HG02678 (cell line): ENCODE data around the gene FBXL2.
"Not testable (repeated sequence)": the region's sequence is repeated elsewhere in the genome, so short reads cannot be mapped to it uniquely, and the experiment has no call there.

Experiments used
- ATAC-seq: cut with Tn5 transposase; IDR thresholded peaks from one replicate; pipeline ENCODE4 v1.9.1; 2021; ENCODE audit warnings: mild to moderate bottlenecking, moderate library complexity; ENCODE audit not compliant: unreplicated experiment

FBXL2 gene

GRCh38 chr3:33314993-33315392 is 37.8 kb downstream of the FBXL2 start:
- no peak for ATAC-seq

DNA sequence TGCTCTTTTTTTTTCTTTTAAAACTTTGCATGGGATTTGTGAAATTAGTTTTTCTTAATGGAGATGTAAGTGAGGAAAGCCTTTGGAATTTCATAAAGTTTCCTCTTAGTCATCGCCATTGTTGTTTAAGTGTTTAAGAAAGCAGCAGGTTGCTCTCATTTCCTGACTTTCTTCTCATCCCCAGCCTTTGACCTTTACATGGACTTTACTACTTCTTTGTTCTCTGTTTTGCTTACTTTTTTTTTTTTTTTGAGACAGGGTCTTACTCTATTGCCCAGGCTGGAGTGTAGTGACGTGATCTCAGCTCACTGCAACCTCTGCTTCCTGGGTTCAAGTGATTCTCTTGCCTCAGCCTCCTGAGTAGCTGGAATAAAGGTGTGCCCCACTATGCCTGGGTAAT is 38.6 kb downstream of the FBXL2 start:
- ATAC-seq = no peak

GRCh38 chr3:33317963-33318709 is 40.9 kb downstream of the FBXL2 start:
- ATAC-seq = no peak

DNA sequence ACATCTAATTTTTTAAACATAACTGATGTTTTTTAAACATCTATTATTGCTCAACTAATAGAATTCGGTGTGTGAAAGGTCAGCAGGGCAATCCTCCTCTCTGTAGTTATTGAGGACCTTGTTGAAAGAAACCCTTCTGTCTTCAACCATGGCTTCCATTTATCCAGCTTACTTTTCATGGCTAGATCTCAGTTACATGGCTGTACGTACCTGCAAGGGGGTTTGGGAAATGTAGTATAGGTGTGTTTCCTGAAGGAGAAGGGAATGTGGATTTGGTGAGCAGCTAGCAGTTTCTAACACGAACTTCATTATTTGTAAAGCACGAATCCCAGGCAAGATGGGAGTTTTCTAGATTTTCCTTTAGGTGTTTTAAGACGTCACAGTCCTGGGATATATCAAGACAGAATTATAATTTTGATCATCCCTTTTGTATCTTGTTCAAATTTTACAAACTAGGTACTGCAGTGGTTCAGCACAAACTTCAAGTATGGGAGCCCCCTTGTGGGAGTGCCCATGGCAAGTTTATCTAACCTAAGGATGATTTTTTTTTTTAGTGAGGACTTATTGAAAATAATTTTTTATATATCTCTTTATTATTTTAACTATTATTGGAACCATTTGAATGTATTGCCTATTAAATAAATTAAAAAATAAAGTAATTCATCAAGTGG is 41.6 kb downstream of the FBXL2 start:
- ATAC-seq = no peak

DNA sequence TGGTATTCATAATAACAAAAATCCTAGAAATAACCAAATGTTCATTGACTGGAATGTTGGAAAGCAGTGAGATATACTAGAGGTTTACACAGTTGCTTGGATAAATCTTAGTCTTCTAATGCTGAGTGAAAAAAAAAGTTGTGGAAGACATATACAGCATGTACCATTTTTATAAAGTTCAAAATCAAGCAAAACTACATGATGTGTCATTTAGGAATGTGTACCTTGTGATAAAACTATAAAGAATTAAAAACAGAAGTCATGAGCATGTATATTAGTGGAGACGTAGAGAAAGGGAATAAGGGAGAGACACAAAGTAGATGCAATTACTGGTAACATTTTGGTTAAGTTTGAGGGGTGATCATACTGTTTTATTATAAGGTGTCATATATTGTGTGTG is 45.2 kb downstream of the FBXL2 start:
- ATAC-seq = no peak

DNA sequence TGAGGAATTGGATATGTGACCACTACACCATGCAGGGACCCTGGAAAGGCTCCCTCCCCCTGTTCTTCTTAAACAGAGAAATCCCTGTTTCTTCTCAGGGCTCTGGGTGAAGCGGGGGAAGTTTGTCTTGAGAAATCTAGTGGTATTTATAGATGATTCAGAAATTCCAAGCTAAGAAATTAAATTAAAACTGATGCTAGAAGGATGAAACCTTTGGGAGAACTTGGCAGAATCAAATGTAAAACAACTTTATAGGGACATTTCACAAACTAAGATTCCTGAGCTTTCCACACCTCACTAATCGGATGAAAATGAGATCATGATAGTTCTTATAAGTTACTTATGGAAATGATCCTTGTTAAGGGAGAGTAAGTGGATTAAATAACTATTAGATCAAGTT is 54.2 kb downstream of the FBXL2 start:
- ATAC-seq = no peak

DNA sequence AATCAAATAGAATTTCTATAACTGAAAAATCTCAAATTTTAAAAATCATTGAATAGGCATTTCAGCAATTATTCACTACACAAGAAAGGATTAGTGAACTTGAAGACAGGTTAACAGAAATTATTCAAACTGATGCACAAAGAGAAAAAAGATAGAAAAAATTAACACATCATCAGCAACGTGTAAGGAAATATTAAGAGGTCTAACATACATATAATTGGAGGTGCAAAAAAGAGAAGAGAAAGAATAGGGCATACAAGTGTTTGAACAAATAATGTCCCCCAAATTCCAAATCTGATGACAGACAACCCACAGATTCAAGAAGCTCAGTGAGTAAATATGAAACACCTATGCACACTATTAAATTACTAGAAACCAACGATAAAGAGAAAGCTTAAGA is 57.1 kb downstream of the FBXL2 start:
- ATAC-seq = no peak

DNA sequence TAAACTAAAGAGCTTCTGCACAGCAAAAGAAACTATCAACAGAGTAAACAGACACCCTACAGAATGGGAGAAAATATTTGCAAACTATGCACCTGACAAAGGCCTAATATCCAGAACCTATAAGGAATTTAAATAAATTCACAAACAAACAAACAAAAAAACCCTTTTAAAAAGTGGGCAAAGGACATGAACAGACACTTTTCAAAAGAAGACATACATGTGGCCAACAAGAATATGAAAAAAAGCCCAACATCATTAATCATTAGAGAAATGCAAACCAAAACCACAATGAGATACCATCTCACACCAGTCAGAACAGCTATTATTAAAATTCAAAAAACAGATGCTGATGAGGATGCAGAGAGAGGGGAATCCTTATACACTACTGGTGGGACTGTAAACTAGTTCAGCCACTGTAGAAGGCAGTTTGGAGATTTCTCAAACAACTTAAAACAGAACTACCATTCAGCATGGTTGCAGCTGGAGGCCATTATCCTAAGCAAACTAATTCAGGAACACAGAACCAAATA is 61.8 kb downstream of the FBXL2 start:
- not testable (repeated sequence) for ATAC-seq

DNA sequence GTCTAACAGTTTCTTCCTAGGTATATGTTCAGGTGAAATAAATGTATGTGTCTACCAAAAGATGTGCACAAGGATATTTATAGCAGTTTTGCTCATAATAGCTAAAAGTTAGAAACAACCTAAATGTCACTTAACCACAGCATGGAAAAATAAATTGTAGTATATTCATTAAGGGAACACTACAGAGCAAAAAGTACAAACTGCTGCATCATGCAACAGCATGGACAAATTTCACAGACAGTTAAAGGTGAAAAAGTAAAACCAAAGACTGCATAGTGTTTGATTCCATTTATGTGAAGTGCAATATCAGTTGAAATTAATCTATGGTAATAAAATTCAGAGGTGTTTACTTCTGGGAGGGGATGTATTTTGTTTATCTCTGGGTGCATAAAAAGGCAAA is 62.5 kb downstream of the FBXL2 start:
- ATAC-seq = no peak

GRCh38 chr3:33355611-33356010 is 78.4 kb downstream of the FBXL2 start:
- no peak for ATAC-seq

GRCh38 chr3:33358172-33358781 is 81.0 kb downstream of the FBXL2 start:
- ATAC-seq = no peak

DNA sequence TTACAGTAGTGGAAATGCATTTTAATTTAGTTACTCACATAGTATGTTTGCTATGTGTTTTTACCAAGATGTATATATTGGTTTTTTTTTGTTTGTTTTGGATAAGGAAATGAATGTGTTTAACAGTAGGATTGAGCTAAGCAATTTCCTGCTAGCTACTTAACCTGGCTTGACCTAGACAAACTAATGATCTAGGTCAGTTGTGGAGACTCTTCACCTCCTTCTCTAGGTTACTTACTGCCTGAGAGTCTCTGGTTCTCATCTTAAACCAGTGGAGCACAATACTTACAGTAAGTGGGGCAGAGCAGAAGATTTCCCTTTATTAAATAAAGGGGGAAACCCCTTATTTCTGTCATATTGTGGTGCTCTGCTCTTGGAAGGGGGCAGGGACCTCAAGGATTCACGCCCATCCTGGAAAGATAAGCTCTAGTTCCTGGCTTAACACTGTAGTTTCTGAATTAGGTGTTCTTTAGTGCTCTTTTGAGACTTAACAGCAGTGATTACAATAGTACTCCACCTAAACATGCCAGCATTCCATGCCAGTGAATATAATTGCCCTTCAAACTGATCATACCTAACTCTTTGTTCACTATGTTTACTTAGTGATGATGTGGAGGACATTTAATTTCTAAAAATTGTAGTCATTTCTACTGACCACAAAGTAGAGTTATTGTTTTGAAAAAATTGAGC is 83.0 kb downstream of the FBXL2 start:
- no peak for ATAC-seq

DNA sequence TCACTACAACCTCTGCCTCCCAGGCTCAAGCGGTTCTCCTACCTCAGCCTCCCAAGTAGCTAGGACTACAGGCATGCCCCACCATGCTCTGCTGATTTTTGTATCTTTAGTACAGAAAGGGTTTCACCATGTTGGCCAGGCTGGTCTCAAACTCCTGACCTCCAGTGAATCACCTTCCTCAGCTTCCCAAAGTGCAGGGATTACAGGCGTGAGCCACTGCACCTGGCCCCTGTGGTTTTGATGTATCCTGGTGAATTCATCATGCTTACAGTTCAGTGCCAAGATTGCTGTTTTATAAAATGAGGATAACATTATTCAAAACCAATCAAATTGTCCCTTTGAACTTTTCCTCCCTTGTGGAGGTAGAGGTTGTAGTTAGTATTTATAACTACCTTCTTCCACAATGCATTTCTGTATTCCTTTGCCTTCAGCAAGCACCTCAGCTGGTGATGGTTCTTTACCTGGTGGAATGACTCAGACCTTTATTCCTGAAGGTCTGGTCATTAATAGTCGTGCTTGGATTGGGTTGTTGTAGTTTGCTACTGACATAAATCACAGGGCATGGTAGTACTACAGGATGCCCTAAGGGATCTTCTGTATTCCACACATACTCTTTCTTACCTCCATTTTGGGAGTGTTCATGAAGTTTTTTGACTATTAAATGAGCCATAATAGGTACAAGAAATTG is 86.0 kb downstream of the FBXL2 start:
- no peak for ATAC-seq

DNA sequence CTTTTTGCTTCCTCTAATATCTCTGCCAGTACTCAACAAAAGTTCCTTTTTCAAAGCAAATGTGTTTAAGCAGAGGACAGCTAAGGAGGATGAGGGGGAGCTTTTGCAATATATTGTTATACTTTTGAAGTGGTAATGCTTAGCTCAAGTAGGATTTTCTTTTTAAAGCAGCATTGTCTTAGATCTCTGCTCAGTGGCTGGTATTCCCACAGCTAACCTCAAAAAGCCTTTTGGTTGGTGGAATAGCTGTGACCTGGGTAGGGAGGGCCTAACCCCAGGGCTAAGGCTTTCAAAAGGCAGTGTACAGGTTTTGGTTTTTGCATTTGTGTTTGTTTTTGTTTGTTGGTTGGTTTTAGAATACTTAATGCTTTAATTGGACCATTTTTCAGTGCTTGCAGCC is 86.8 kb downstream of the FBXL2 start:
- no peak for ATAC-seq

GRCh38 chr3:33364531-33365128 is 87.4 kb downstream of the FBXL2 start:
- ATAC-seq = no peak

DNA sequence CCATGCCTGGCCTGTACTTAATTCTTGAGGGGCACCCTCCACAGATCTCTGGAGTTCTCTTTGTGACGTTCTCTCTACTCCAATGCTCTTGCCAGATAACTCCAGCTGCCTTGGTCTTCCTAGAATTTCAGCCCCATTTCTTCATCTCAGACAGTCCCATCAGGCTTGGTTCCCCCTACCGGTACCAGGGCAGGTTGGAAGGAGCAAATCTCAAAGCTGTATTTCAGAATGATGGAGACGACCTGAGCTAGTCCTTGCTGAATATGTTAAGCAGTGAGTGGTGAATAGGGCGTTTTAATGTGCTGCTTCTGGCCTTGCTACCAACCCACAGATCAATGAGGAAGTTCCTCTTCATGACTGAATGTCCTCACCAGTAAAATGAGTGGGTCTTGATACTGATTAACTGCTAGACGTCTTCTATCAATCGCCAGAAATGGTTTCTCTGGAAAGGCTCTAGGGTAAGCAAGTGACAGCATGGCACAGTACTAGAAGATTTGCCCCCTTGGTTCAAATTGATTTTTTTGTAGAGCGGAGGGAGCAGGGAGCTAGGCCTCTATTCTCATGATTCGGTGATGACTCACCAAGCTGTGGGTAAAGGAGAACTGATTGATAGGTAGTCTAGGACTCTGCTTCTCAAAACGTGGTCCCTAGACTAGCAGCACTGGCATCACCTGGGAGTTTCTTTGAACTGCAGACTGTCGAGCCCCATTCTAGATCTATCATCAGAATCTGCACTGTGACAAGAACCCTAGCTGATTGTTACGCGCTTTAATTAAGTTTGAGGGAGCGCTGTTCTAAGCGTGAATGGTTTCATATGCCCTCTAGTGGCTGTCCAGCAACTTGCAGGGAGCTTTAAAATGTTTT is 95.2 kb downstream of the FBXL2 start:
- no peak for ATAC-seq

DNA sequence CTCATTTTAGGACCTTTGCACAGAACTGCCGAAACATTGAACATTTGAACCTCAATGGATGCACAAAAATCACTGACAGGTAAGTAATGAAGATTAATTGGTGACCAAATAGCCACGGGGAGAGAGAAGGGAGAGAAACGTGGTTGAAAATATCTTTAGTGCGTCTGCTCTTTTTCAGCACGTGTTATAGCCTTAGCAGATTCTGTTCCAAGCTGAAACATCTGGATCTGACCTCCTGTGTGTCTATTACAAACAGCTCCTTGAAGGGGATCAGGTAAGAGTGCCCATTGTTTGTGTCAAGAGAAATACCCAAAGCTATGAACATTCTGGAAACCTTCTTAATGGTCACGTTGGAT is 95.8 kb downstream of the FBXL2 start:
- no peak for ATAC-seq

DNA sequence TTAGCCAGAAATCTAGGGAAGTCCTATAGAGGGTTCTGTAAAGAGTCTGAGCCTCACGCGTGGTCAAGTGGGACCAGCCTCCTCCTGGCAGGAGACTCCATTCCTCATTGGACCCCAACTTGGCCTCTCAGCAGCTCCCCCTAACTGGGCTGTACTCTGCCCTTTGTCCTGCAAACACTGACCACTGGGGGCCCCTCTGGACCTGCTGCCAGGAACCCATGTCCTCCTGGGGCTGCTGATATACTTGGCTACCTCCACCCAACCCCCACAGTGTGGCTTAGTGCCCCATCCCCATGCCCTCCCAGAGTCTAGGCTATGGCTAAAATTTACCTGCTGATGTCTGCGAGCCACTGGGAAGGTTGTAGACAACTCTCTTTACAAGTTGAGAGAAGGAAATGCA is 100.2 kb downstream of the FBXL2 start:
- no peak for ATAC-seq

DNA sequence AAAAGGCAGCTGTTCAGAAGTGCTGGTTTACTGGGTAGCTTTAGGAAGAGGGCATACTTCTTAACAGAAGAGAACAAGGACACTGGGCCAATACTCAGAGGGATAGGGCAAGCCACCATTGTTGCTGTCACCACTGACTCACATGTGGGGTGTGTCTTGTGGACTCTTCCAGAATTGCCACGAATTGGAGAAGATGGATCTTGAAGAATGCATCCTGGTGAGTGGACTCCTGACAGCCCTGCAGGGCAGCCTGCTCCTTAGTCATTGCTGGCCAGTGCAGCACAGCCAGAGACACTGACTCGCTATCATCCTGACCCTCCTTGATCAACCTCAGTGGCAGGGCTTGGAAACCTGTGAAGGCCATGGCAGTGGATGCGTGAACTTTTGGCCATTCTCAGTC is 100.7 kb downstream of the FBXL2 start:
- no peak for ATAC-seq

GRCh38 chr3:33380653-33381052 is 103.4 kb downstream of the FBXL2 start:
- no peak for ATAC-seq
